Natural killer cell (primary cell): ENCODE results near the gene TSPAN31. TPM values are rescaled to one million over a fixed set of nuclear protein-coding genes. Genes with fewer than 3 reads are reported as not detected.

Experiments used
- ATAC-seq, 3 donors: fragments of 150-1000 bp in 2 of 3; fragments of 200-7000 bp in 1 of 3; cut with Tn5 transposase; 1 replicate in 1 of 3; 2 replicates in 2 of 3; pipeline ENCODE4 v1.10.0; 2021; ENCODE audit warnings: mild to moderate bottlenecking in 2 of 3, moderate library complexity in 2 of 3
- DNase-seq, 2 donors: peaks; one replicate each; pipeline versions ENCODE4 v3.0.0 to v3.0.0-alpha.2; 2013 to 2021; ENCODE audit warnings: mixed read lengths in 1 of 2
- H3K27ac ChIP-seq: one replicate; pipeline ENCODE4 v1.5.1; 2013; ENCODE audit warnings: mild to moderate bottlenecking, low read length
- H3K27me3 ChIP-seq: one replicate; pipeline ENCODE4 v1.6.1; 2013; ENCODE audit warnings: low read length; ENCODE audit not compliant: control insufficient read depth, insufficient read depth
- H3K36me3 ChIP-seq: one replicate; pipeline ENCODE4 v1.6.1; 2013; ENCODE audit warnings: low read length; ENCODE audit not compliant: control insufficient read depth, insufficient read depth
- H3K4me1 ChIP-seq: one replicate; pipeline ENCODE4 v1.6.1; 2013; ENCODE audit warnings: low read length; ENCODE audit not compliant: control insufficient read depth, insufficient read depth
- H3K4me3 ChIP-seq: one replicate; pipeline ENCODE4 v1.5.1; 2013; ENCODE audit warnings: low read length
- H3K9me3 ChIP-seq: one replicate; pipeline ENCODE4 v1.6.1; 2013; ENCODE audit warnings: low read length; ENCODE audit not compliant: control insufficient read depth, insufficient read depth
- H3K27ac Mint-ChIP-seq, 2 donors: one replicate each; pipeline ENCODE4 v1.8.0; 2022; ENCODE audit warnings: mild to moderate bottlenecking in 2 of 2, mixed read lengths in 2 of 2, moderate library complexity in 1 of 2
- H3K27me3 Mint-ChIP-seq, 2 donors: one replicate each; pipeline ENCODE4 v1.8.0; 2022; ENCODE audit warnings: low read depth in 2 of 2, mixed read lengths in 2 of 2
- H3K36me3 Mint-ChIP-seq: one replicate; pipeline ENCODE4 v1.8.0; 2022; ENCODE audit warnings: mixed read lengths
- H3K4me1 Mint-ChIP-seq, 2 donors: one replicate each; pipeline ENCODE4 v1.8.0; 2022; ENCODE audit warnings: mixed read lengths in 2 of 2
- H3K4me3 Mint-ChIP-seq: one replicate; pipeline ENCODE4 v1.8.0; 2022; ENCODE audit warnings: mild to moderate bottlenecking, moderate library complexity, mixed read lengths
- H3K9me3 Mint-ChIP-seq, 2 donors: one replicate each; pipeline ENCODE4 v1.8.0; 2022; ENCODE audit warnings: mixed read lengths in 2 of 2
- CTCF ChIP-seq: fragments of 200-600 bp; IDR thresholded peaks from one replicate; pipeline ENCODE4 v1.8.0; 2022; ENCODE audit warnings: antibody characterized with exemption
- WGBS: methylation state at CpG from one replicate; pipeline ENCODE4 v1.1.7; 2013; ENCODE audit warnings: missing lambda C conversion rate; ENCODE audit not compliant: insufficient coverage; 5-methylcytosine and 5-hydroxymethylcytosine counted together
- intact Hi-C: fragments of 100-400 bp; cut with micrococcal nuclease; formaldehyde crosslinking; loops from one replicate; pipeline ENCODE4 v1.14.2; 2022
- total RNA-seq, 4 donors: library from RNA; stranded (reverse); fragments of 120-200 nt in 1 of 4; gene quantifications; one replicate each; pipeline versions ENCODE4 v1.2.3 to v1.2.4, GENCODE V29; 2013 to 2022

Gene TSPAN31
- 10 to 100 TPM; 18.3 to 27.0 (median 23.5) TPM for total RNA-seq
- 34.7 TPM for total RNA-seq (2013)

GRCh38 chr12:57744777-57745484 lies at the start of gene TSPAN31:
TSS of gene TSPAN31 (plus strand) at chr12:57745039. CDS start at chr12:57745155, 116 bp downstream.
- intact Hi-C loops, result loop anchor here (1.0 to 5.0 kb wide), 4 partner anchors 7 to 268 kb away; partner anchors contain the start of genes ARHGAP9, CDK4 and PIP4K2C
- peaks cover 47 to 49% of the 10 kb centered on the region in 2 donors for H3K4me1 Mint-ChIP-seq

GRCh38 chr12:57695770-57696432 lies 48.9 kb upstream of the TSPAN31 start:
- H3K4me1 Mint-ChIP-seq, result peaks cover 6 to 14% of the 10 kb centered on the region in 2 donors
- ATAC-seq (no peak), DNase-seq (no peak)
- no peaks in the 10 kb centered on the region for H3K9me3 Mint-ChIP-seq
- Histone ChIP-seq H3K4me3 (no peak overlapping the region), H3K4me1 (peaks cover 14% of the 10 kb centered on the region), H3K27me3 (no peaks in the 10 kb centered on the region), H3K36me3 (peaks cover 29% of the 10 kb centered on the region), H3K9me3 (no peaks in the 10 kb centered on the region), H3K27ac (no peak overlapping the region)
- H3K4me3 Mint-ChIP-seq, result peak overlapping the region; percentile 28
- H3K27me3 Mint-ChIP-seq, result peaks cover 0 to under 1% of the 10 kb centered on the region in 2 donors
- no peaks in the 10 kb centered on the region for H3K36me3 Mint-ChIP-seq
- H3K27ac Mint-ChIP-seq, result no peak overlapping the region
- no peak for TF ChIP-seq CTCF
- WGBS, result 98% methylated on average over 10 of the region's 11 CpGs
- intact Hi-C loops, result no loop called here

More at GRCh38 chr12:57744777-57745484, at the start of gene TSPAN31:
- under 1% methylated on average over 27 of the region's 29 CpGs for WGBS
- no peaks in the 10 kb centered on the region for H3K27me3 ChIP-seq
- H3K27ac ChIP-seq, result peak within 1 kb of the TSS; percentile 91
- ATAC-seq (peak; percentile 79 to 90 (median 84)), DNase-seq (peak; percentile 91 to 99)
- H3K9me3 ChIP-seq, result no peaks in the 10 kb centered on the region
- H3K36me3 Mint-ChIP-seq, result peaks cover 6% of the 10 kb centered on the region
- peak within 1 kb of the TSS; percentile 81 for H3K4me3 ChIP-seq
- no peaks in the 10 kb centered on the region for H3K9me3 Mint-ChIP-seq
- peak within 1 kb of the TSS; percentile 98 for H3K4me3 Mint-ChIP-seq
- H3K27ac Mint-ChIP-seq, result peak within 1 kb of the TSS; percentile 98 to 99
- peaks cover 25% of the 10 kb centered on the region for H3K36me3 ChIP-seq
- H3K4me1 ChIP-seq, result peaks cover 44% of the 10 kb centered on the region
- H3K27me3 Mint-ChIP-seq, result no peaks in the 10 kb centered on the region
- TF ChIP-seq CTCF, result no peak

- Mint-ChIP-seq H3K4me1 (peaks cover 6 to 14% of the 10 kb centered on the region in 2 donors), H3K9me3 (no peaks in the 10 kb centered on the region), H3K27me3 (no peaks in the 10 kb centered on the region), H3K36me3 (no peaks in the 10 kb centered on the region), H3K4me3 (no peak overlapping the region), H3K27ac (no peak overlapping the region)
- ATAC-seq, result no peak
- 100% methylated on average over 1 of the region's 1 CpG for WGBS
- Histone ChIP-seq H3K36me3 (peaks cover 29% of the 10 kb centered on the region), H3K4me1 (peaks cover 14% of the 10 kb centered on the region), H3K9me3 (no peaks in the 10 kb centered on the region), H3K27ac (no peak overlapping the region), H3K27me3 (no peaks in the 10 kb centered on the region), H3K4me3 (no peak overlapping the region)
- intact Hi-C loops, result no loop called here
- TF ChIP-seq CTCF, result no peak
- DNase-seq, result no peak
Measured at GRCh38 chr12:57697076-57697475, 47.8 kb upstream of the TSPAN31 start.
